ENCODE results near the gene HIVEP3. TPM values are rescaled to one million over a fixed set of nuclear protein-coding genes. Genes with fewer than 3 reads are reported as not detected.

HIVEP3 gene
- total RNA-seq, 1 experiment from 2014 or later, result 0.55 TPM

DNA sequence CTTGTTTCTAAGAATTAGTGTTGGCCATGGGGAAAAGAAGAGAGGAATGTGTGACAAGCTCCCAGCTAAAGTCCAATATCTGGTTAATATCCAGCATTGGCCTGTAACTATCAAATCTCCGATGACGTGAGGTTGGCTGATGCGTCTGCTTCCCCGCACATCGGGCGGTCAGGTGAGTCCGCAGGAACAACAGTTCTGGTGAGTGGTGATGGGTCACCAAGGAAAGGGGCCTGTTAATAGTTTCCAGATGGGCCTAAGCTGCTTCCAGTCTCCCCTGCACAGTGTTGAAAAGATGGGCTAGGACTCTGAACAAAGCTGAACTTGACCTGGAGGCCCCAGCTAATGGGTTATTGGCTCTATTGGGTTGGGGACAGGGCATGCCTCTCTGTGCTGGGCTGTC, 241.1 kb downstream of the HIVEP3 start:
- Mint-ChIP-seq H3K4me3 (no peak overlapping the region), H3K27ac (no peak overlapping the region), H3K27me3 (ENCODE audit: low read depth) (no peaks in the 10 kb centered on the region), H3K36me3 (no peaks in the 10 kb centered on the region), H3K4me1 (peaks cover 6% of the 10 kb centered on the region; the same call in 1 of the 2 replicates), H3K9me3 (peaks cover 4% of the 10 kb centered on the region; the same call in 1 of the 2 replicates)
- ChIA-PET POLR2A (no interaction called here), CTCF (interaction anchor here (1.4 kb wide), 1 partner anchor 162 kb away, joined by 3 read pairs; no protein-coding TSS in a partner anchor)
- DNase-seq (ENCODE audit: low spot score) (no peak), ATAC-seq (no peak)
- no peak for TF ChIP-seq CREB1 (CRISPR knock-in tag; IDR thresholded peaks at IDR 0.05)
- no peak for TF ChIP-seq IRF2 (CRISPR knock-in tag; IDR thresholded peaks at IDR 0.05; ENCODE audit: borderline replicate concordance, low read depth)
- TF ChIP-seq NFE2L1 (CRISPR knock-in tag; IDR thresholded peaks at IDR 0.05), result no peak
- TF ChIP-seq SMAD4 (CRISPR knock-in tag; IDR thresholded peaks at IDR 0.05), result no peak
- TF ChIP-seq, protein P1, sequence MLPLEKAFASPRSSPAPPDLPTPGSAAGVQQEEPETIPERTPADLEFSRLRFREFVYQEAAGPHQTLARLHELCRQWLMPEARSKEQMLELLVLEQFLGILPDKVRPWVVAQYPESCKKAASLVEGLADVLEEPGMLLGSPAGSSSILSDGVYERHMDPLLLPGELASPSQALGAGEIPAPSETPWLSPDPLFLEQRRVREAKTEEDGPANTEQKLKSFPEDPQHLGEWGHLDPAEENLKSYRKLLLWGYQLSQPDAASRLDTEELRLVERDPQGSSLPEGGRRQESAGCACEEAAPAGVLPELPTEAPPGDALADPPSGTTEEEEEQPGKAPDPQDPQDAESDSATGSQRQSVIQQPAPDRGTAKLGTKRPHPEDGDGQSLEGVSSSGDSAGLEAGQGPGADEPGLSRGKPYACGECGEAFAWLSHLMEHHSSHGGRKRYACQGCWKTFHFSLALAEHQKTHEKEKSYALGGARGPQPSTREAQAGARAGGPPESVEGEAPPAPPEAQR (CRISPR knock-in tag; IDR thresholded peaks at IDR 0.05), result no peak
- TF ChIP-seq, protein P2, sequence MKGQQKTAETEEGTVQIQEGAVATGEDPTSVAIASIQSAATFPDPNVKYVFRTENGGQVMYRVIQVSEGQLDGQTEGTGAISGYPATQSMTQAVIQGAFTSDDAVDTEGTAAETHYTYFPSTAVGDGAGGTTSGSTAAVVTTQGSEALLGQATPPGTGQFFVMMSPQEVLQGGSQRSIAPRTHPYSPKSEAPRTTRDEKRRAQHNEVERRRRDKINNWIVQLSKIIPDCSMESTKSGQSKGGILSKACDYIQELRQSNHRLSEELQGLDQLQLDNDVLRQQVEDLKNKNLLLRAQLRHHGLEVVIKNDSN (CRISPR knock-in tag; IDR thresholded peaks at IDR 0.05), result no peak
- TF ChIP-seq NR3C1 (CRISPR knock-in tag; conservative IDR thresholded peaks at IDR 0.05; ENCODE audit: low read depth), result no peak
- TF ChIP-seq, protein P3, sequence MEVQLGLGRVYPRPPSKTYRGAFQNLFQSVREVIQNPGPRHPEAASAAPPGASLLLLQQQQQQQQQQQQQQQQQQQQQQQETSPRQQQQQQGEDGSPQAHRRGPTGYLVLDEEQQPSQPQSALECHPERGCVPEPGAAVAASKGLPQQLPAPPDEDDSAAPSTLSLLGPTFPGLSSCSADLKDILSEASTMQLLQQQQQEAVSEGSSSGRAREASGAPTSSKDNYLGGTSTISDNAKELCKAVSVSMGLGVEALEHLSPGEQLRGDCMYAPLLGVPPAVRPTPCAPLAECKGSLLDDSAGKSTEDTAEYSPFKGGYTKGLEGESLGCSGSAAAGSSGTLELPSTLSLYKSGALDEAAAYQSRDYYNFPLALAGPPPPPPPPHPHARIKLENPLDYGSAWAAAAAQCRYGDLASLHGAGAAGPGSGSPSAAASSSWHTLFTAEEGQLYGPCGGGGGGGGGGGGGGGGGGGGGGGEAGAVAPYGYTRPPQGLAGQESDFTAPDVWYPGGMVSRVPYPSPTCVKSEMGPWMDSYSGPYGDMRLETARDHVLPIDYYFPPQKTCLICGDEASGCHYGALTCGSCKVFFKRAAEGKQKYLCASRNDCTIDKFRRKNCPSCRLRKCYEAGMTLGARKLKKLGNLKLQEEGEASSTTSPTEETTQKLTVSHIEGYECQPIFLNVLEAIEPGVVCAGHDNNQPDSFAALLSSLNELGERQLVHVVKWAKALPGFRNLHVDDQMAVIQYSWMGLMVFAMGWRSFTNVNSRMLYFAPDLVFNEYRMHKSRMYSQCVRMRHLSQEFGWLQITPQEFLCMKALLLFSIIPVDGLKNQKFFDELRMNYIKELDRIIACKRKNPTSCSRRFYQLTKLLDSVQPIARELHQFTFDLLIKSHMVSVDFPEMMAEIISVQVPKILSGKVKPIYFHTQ (CRISPR knock-in tag; IDR thresholded peaks at IDR 0.05), result no peak
- no peak for TF ChIP-seq ZNF396 (CRISPR knock-in tag; IDR thresholded peaks at IDR 0.05; ENCODE audit: borderline replicate concordance)
- TF ChIP-seq NR2C2 (CRISPR knock-in tag; IDR thresholded peaks at IDR 0.05), result no peak
- no peak for TF ChIP-seq TP53 (CRISPR knock-in tag; IDR thresholded peaks at IDR 0.05)
- TF ChIP-seq, protein P4, sequence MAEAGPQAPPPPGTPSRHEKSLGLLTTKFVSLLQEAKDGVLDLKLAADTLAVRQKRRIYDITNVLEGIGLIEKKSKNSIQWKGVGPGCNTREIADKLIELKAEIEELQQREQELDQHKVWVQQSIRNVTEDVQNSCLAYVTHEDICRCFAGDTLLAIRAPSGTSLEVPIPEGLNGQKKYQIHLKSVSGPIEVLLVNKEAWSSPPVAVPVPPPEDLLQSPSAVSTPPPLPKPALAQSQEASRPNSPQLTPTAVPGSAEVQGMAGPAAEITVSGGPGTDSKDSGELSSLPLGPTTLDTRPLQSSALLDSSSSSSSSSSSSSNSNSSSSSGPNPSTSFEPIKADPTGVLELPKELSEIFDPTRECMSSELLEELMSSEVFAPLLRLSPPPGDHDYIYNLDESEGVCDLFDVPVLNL (CRISPR knock-in tag; IDR thresholded peaks at IDR 0.05; ENCODE audit: borderline replicate concordance, low read depth), result no peak
- TF ChIP-seq, protein P5, sequence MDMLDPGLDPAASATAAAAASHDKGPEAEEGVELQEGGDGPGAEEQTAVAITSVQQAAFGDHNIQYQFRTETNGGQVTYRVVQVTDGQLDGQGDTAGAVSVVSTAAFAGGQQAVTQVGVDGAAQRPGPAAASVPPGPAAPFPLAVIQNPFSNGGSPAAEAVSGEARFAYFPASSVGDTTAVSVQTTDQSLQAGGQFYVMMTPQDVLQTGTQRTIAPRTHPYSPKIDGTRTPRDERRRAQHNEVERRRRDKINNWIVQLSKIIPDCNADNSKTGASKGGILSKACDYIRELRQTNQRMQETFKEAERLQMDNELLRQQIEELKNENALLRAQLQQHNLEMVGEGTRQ (CRISPR knock-in tag; IDR thresholded peaks at IDR 0.05), result no peak
- TF ChIP-seq OVOL2 (CRISPR knock-in tag; IDR thresholded peaks at IDR 0.05; ENCODE audit: borderline replicate concordance), result no peak
- TF ChIP-seq TCF7 (CRISPR knock-in tag; IDR thresholded peaks at IDR 0.05; ENCODE audit: low read depth), result no peak

DNA sequence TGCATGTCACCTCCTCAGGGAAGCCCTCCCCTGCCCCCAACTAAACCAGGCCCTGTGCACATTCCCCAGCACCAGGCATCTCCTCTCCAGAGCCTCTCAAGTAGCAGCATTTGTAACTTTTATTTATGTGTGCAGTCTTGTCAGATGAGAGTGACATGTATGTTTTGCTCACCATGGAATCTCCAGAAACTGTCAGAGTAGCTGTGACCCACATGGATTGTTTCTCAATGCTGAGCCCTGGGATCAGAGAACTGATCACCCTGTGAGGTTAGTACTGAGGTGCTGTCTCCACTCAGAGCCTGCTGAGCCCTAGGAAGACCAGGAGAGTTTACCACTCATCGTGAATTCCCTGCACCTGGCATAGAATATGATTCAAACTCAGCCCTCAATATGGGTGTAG, 243.3 kb downstream of the HIVEP3 start:
- CTCF ChIA-PET, result no interaction called here
- Mint-ChIP-seq H3K36me3 (no peaks in the 10 kb centered on the region), H3K27ac (no peak overlapping the region), H3K4me3 (no peak overlapping the region), H3K27me3 (ENCODE audit: low read depth) (no peaks in the 10 kb centered on the region; the same call in 1 of the 2 replicates), H3K4me1 (peaks cover 6% of the 10 kb centered on the region; the same call in 1 of the 2 replicates), H3K9me3 (peaks cover 4% of the 10 kb centered on the region; the same call in 1 of the 2 replicates)
- DNase-seq (ENCODE audit: low spot score), result no peak
- POLR2A ChIA-PET, result no interaction called here
- no peak for ATAC-seq
- TF ChIP-seq, protein P6, sequence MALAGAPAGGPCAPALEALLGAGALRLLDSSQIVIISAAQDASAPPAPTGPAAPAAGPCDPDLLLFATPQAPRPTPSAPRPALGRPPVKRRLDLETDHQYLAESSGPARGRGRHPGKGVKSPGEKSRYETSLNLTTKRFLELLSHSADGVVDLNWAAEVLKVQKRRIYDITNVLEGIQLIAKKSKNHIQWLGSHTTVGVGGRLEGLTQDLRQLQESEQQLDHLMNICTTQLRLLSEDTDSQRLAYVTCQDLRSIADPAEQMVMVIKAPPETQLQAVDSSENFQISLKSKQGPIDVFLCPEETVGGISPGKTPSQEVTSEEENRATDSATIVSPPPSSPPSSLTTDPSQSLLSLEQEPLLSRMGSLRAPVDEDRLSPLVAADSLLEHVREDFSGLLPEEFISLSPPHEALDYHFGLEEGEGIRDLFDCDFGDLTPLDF (CRISPR knock-in tag; IDR thresholded peaks at IDR 0.05), result no peak

All from WTC11 (cell line).